Muscle of arm (tissue), 12 donors: ENCODE measurements around the gene TMEM205. TPM values are rescaled to one million over a fixed set of nuclear protein-coding genes. Genes with fewer than 3 reads are reported as not detected.
"Not testable (repeated sequence)": the region's sequence is repeated elsewhere in the genome, so short reads cannot be mapped to it uniquely, and the experiment has no call there.

Experiments used
- DNase-seq: peaks from one replicate; pipeline ENCODE4 v3.0.0-alpha.2; 2013
- polyA plus RNA-seq, 12 donors: library from polyadenylated mRNA; unstranded; fragments of 120-200 nt; gene quantifications; one replicate each; pipeline ENCODE4 v1.2.1, GENCODE V29; 2013; ENCODE audit not compliant: insufficient read length in 12 of 12

TMEM205 gene
- polyA plus RNA-seq, 12 donors, result 34.5 to 56.2 (median 42.0) TPM; not detected in 1

- no peak for DNase-seq
Observed at GRCh38 chr19:11375143-11375948, 29.3 kb upstream of the TMEM205 start.

GRCh38 chr19:11374433-11375142 lies 28.5 kb upstream of the TMEM205 start, which contains the start of gene SWSAP1:
Gene SWSAP1, plus strand, starts transcription at chr19:11374666. Its CDS starts 15 bp downstream, at chr19:11374681.
- DNase-seq, result peak; percentile 99

- DNase-seq, result no peak
Observed at GRCh38 chr19:11373885-11374432, 27.9 kb upstream of the TMEM205 start.

DNA sequence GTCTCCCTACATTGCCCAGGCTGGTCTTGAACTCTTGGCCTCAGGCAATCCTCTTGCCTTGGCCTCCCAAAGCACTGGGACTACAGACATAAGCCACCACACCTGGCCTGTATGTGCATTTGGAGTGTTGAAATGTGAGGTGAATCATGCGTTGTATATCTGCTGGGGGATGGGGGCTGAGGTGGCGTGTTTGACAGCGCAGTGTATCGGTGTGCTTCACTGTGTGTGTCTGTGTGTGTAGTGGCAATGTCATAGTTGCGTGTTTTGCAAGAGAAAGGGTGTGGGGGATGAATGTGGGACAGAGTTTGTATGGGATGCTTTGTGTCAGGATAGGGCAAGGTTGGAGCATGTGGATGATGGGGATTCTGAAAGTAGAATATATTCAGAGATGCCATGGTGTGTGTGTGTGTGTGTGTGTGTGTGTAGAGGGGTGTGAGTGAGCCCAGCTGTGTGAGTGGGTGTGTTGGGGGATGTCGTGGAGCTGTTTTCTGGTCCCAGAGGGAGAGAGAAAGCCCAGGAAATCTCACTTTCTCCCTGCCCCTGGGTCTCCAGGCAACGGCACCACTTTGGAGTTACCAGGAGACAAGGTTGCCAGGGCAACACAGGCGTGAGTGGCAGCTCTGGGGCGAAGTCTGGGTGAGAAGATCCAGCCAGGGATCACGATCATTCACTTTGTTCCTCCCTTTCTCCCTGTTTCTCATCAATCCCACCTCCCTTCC lies 27.3 kb upstream of the TMEM205 start:
- no peak for DNase-seq

DNA sequence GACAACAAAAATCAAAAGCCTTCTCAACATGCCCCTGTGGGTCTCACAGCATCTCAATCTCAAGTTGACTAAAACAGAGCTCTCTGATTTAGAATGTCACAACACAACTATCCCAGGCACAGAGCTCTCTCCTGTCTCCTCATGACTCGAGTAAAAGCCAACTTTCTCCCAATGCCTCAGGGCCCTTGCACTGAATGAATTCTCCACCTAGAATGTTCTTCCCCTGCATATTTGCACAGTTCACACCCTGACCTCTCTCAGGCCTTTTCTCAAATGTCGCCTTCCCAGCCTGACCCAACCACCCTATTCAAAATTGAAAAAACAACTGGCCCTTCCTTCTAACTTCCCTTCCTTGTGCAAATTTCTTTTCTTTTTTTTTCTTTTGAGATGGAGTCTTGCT lies 24.7 kb upstream of the TMEM205 start:
- DNase-seq, result no peak

DNA sequence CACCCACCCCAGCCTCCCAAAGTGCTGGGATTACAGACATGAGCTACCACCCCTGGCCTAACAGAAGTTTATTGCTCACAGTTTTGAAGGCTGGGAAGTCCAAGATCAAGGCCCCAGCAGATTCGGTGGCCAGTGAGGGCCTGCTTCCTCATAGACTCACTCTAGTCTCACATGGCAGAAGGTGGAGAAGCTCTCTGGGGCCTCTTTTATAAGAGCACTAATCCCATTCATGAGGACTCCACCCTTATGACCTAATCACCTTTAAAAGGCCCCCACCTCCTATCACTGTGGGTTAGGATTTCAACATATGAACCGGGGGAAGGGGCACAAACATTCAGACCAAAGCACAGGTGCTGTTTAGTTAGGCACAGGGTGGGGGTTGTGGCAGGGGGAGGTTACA lies 21.5 kb upstream of the TMEM205 start:
- no peak for DNase-seq

DNA sequence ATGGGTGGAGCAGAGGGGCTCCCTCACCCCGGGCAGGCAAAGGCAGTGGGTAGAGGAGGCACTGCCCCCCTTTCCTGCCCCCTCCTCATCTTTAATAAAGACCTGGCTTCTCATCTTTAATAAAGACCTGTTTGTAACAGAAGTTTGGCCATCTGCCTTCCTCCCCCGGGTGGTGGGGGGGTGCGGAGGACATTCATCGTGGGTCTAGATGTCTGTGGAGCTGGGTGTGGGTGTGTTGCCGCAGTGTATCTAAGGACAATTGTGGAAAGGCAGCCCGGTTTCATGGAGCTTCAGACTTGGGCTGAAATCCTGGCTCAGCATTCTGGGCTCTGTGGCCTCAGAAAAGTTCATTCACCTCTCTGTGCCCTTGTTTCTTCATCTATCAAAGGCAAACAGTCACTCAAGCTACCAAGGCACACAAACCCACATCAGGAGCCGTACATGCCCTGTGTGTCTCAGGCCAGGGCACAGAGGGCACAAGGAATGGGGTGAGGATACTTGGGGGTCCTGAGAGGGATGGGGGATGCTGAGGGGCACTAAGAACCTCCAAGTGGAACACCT lies 19.6 kb upstream of the TMEM205 start:
- no peak for DNase-seq

- DNase-seq, result no peak
Observed at GRCh38 chr19:11364935-11365334, 18.9 kb upstream of the TMEM205 start.

DNA sequence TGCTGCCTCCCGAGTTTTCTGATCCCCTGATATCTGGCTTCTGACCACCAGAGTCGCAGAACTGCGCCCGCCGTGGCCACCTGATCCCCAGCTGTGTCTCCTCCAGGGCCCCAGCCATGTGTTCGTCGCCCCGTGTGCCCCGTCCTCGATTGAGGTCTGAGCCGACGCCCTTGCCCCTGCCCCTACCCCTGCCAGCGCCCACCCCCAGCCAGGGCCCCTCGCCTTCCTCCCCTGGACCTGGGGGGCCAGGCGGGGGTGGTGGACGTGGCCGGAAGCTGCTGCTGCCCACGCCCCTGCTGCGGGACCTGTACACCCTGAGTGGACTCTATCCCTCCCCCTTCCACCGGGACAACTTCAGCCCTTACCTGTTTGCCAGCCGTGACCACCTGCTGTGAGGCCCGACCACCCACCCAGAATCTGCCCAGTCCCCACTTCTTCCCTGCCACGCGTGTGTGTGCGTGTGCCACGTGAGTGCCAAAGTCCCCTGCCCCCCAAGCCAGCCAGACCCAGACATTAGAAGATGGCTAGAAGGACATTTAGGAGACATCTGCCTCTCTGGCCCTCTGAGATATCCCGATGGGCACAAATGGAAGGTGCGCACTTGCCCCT lies 18.3 kb upstream of the TMEM205 start:
- no peak for DNase-seq

DNA sequence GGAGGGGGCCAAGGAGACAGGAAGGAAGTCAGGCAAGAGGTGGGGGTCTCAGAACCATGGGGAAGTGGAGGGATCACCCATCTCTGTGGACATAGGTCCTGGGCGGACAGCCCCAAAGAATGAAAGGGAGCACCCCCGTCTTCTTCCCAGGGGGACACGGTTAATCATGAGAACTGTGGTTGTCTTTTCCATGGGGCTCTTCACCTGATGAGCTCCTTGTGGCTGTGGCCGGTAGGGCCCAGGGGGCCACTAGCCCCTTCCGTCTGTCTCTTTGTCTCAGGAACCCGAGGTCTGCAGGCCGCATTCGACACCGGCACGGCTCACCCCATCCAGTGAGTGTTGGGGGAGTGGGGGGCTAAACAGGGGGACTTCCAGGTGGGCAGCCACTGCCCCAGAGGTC lies 17.8 kb upstream of the TMEM205 start:
- DNase-seq, result no peak

DNA sequence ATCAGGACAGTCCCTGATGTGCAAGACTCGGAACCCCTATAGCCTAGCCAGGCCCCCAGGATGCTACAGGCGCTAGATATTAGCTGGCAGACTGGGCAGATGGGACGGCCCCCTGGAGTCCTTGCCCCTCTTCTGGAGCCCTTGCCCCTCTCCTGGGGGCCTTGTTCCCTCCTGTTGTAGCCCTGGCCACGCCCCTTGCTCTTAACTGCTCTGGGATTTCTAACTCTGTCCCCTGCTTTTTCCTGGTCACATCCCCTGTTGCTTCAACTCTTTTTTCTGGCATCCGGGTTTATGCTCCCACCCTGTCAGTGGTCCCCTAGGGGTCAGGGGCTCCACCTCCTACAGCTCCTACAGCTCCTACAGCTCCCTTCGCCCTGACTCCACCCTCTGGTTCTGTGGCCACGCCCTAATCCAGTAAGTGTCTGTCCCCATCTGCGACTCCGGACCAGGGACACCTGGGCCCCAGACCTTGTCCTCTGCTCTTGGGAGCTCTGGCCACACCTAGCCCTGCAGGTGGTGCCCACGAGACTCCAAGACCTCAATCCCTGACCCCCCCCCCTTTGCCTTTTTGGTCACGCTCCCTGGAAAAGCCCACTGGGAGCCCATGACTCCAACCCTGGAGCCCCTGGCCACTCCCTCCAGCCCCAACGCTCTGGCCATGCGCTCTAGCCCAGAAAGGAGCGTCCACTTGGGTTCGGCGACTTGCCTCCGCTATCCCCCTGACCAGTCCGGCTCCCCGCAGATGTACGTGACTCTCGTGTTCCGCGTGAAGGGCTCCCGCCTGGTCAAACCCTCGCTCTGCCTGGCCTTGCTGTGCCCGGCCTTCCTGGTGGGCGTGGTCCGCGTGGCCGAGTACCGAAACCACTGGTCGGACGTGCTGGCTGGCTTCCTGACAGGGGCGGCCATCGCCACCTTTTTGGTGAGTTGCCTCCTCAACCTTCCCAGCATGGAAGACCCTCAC lies 16.0 kb upstream of the TMEM205 start:
- no peak for DNase-seq

GRCh38 chr19:11361037-11361770 lies 15.1 kb upstream of the TMEM205 start:
- no peak for DNase-seq

DNA sequence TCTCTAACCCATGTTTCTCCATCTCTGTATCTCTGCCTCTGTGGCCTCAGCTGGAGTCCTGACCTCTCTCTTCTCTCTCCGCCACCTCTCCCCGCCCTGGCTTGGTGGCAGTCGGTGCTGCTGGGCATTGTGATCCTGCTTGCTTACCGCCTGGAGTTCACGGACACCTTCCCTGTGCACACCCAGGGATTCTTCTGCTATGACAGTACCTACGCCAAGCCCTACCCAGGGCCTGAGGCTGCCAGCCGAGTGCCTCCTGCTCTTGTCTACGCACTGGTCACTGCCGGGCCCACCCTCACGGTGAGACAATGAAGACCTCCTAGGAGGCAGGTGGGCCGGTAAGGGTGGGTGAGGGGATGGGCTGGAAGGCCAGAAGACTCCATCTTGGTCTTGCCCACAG lies 13.4 kb upstream of the TMEM205 start:
- no peak for DNase-seq

GRCh38 chr19:11356676-11357550 lies 10.8 kb upstream of the TMEM205 start:
- no peak for DNase-seq

GRCh38 chr19:11356074-11356397 lies 10.0 kb upstream of the TMEM205 start:
- DNase-seq, result no peak

GRCh38 chr19:11355160-11356073 lies 9.3 kb upstream of the TMEM205 start, which contains the start of gene PLPPR2:
Gene PLPPR2, plus strand, starts transcription at chr19:11355432. Its CDS starts 2,242 bp downstream, at chr19:11357674.
- peak; percentile 89 for DNase-seq

DNA sequence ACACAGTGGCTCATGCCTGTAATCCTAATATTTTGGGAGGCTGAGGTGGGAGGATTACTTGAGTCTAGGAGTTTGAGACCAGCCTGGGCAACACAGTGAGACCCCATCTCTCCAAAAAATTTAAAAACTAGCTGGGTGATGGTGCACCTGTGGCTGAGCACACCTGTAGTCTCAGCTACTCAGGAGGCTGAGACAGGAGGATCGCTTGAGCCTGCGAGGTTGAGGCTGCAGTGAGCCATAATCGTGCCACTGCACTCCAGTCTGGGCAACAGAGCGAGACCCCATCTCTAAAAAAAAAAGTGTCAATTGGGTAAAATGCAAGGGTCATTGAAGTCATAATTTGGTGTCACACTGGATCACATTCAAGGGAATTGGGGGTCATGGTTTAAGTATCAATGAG lies 8.0 kb upstream of the TMEM205 start:
- not testable (repeated sequence) for DNase-seq
